CD14-positive monocyte (primary cell): ENCODE measurements around the gene HTR3A. TPM values are rescaled to one million over a fixed set of nuclear protein-coding genes. Genes with fewer than 3 reads are reported as not detected.
A peak's percentile ranks its signal among the peaks of the same experiment; 100 is the strongest.

Source experiments
- DNase-seq, 3 donors: peaks; one replicate each; pipeline ENCODE4 v3.0.0-alpha.2; 2011 to 2022
- H2AFZ ChIP-seq: 2 replicates; pipeline ENCODE4 v1.6.0; 2012; ENCODE audit warnings: mild to moderate bottlenecking, low read depth, low read length, inconsistent platforms; ENCODE audit not compliant: insufficient read depth, poor library complexity, severe bottlenecking
- H3K27ac ChIP-seq, 2 donors: 1 replicate in 1 of 2; 2 replicates in 1 of 2; pipeline ENCODE4 v1.5.1; 2012 to 2013; ENCODE audit warnings: low read length in 2 of 2, control low read depth in 1 of 2, inconsistent platforms in 1 of 2, low read depth in 1 of 2, mild to moderate bottlenecking in 1 of 2
- H3K27me3 ChIP-seq, 2 donors: one replicate each; pipeline versions ENCODE4 v1.6.0 to v1.6.1; 2011 to 2013; ENCODE audit warnings: low read length in 2 of 2; ENCODE audit not compliant: control insufficient read depth in 2 of 2, insufficient read depth in 2 of 2
- H3K36me3 ChIP-seq, 2 donors: replicated peaks in 1 of 2; 1 replicate in 1 of 2; 2 replicates in 1 of 2; pipeline versions ENCODE4 v1.5.1 to v1.6.1; 2012 to 2013; ENCODE audit warnings: low read length in 2 of 2, control low read depth in 1 of 2, inconsistent platforms in 1 of 2, mild to moderate bottlenecking in 1 of 2; ENCODE audit not compliant: insufficient read depth in 2 of 2, control insufficient read depth in 1 of 2
- H3K4me1 ChIP-seq, 2 donors: 1 replicate in 1 of 2; 2 replicates in 1 of 2; pipeline versions ENCODE4 v1.5.1 to v1.6.1; 2012 to 2013; ENCODE audit warnings: low read length in 2 of 2, control low read depth in 1 of 2, inconsistent platforms in 1 of 2, mild to moderate bottlenecking in 1 of 2, moderate library complexity in 1 of 2; ENCODE audit not compliant: insufficient read depth in 2 of 2, control insufficient read depth in 1 of 2
- H3K4me2 ChIP-seq: replicated peaks from 2 replicates; pipeline ENCODE3; 2012; ENCODE audit warnings: low read length, moderate library complexity, mild to moderate bottlenecking; ENCODE audit not compliant: poor library complexity, severe bottlenecking; ENCODE audit errors: extremely low read depth
- H3K4me3 ChIP-seq, 3 experiments: fragments of 200-600 bp in 1 of 3; sonication (generic) in 1 of 3; replicated peaks in 1 of 3; 1 replicate in 2 of 3; 2 replicates in 1 of 3; pipeline ENCODE4 v1.5.1; 2011 to 2013; ENCODE audit warnings: low read length in 3 of 3, mild to moderate bottlenecking in 3 of 3, control low read depth in 2 of 3, low read depth in 2 of 3, inconsistent platforms in 1 of 3, moderate library complexity in 1 of 3
- H3K79me2 ChIP-seq: 2 replicates; pipeline ENCODE4 v1.6.0; 2012; ENCODE audit warnings: mild to moderate bottlenecking, control low read depth, inconsistent platforms, low read length, moderate library complexity; ENCODE audit not compliant: insufficient read depth
- H3K9ac ChIP-seq: 2 replicates; pipeline ENCODE4 v1.6.0; 2017; ENCODE audit warnings: low read length, mild to moderate bottlenecking; ENCODE audit not compliant: insufficient read depth, poor library complexity, severe bottlenecking
- H3K9me3 ChIP-seq, 2 donors: replicated peaks in 1 of 2; 1 replicate in 1 of 2; 2 replicates in 1 of 2; pipeline versions ENCODE4 v1.5.1 to v1.6.1; 2012 to 2013; ENCODE audit warnings: low read length in 2 of 2, control low read depth in 1 of 2; ENCODE audit not compliant: control insufficient read depth in 1 of 2, insufficient read depth in 1 of 2
- H4K20me1 ChIP-seq: 2 replicates; pipeline ENCODE4 v1.6.0; 2012; ENCODE audit warnings: mild to moderate bottlenecking, low read length, control low read depth, moderate library complexity; ENCODE audit not compliant: insufficient read depth
- H3K27ac Mint-ChIP-seq, 7 donors: one replicate each; pipeline ENCODE4 v1.8.0; 2020; ENCODE audit warnings: mild to moderate bottlenecking in 7 of 7, mixed read lengths in 7 of 7, moderate library complexity in 6 of 7, inconsistent platforms in 2 of 7
- H3K27me3 Mint-ChIP-seq, 3 donors: one replicate each; pipeline ENCODE4 v1.8.0; 2021 to 2022; ENCODE audit warnings: low read depth in 3 of 3, mild to moderate bottlenecking in 3 of 3, mixed read lengths in 3 of 3, moderate library complexity in 3 of 3, inconsistent platforms in 1 of 3
- H3K36me3 Mint-ChIP-seq, 2 donors: one replicate each; pipeline ENCODE4 v1.8.0; 2020; ENCODE audit warnings: mixed read lengths in 2 of 2, inconsistent platforms in 1 of 2, mild to moderate bottlenecking in 1 of 2
- H3K4me1 Mint-ChIP-seq: one replicate; pipeline ENCODE4 v1.8.0; 2020; ENCODE audit warnings: mild to moderate bottlenecking, mixed read lengths
- H3K4me3 Mint-ChIP-seq, 2 donors: one replicate each; pipeline ENCODE4 v1.8.0; 2020; ENCODE audit warnings: mild to moderate bottlenecking in 2 of 2, mixed read lengths in 2 of 2, moderate library complexity in 1 of 2
- H3K9me3 Mint-ChIP-seq, 7 donors: one replicate each; pipeline ENCODE4 v1.8.0; 2020 to 2022; ENCODE audit warnings: mixed read lengths in 7 of 7, mild to moderate bottlenecking in 6 of 7, moderate library complexity in 6 of 7, inconsistent platforms in 2 of 7
- WGBS: methylation state at CpG from one replicate; pipeline ENCODE4 v1.1.5; 2013; ENCODE audit warnings: missing lambda C conversion rate; ENCODE audit not compliant: insufficient coverage; 5-methylcytosine and 5-hydroxymethylcytosine counted together
- intact Hi-C, 2 donors: fragments of 100-400 bp; cut with micrococcal nuclease; formaldehyde crosslinking; loops; one replicate each; pipeline versions ENCODE4 v1.15.0 to v1.15.1; 2023
- polyA minus RNA-seq: library from RNA; depleted of rRNA, polyadenylated mRNA; stranded (reverse); fragments of >200 nt; gene quantifications from 2 replicates; pipeline ENCODE4 v1.2.3, GENCODE V29; 2012
- polyA plus RNA-seq, 3 donors: library from polyadenylated mRNA; depleted of rRNA in 1 of 3; unstranded in 2 of 3; stranded (reverse) in 1 of 3; fragments of 300-500 nt in 2 of 3; fragments of >200 nt in 1 of 3; fragmentation: Illumina TruSeq in 2 of 3; gene quantifications; 1 replicate in 2 of 3; 2 replicates in 1 of 3; pipeline ENCODE4 v1.2.3, GENCODE V29; 2012 to 2021
- total RNA-seq, 12 experiments: library from RNA in 1 of 12; stranded (reverse) in 1 of 12; fragments of 120-200 nt in 1 of 12; gene quantifications; one replicate each; pipeline ENCODE4 v1.2.4 and lab custom pipeline; 2013 to 2026; ENCODE audit warnings: mixed read lengths in 6 of 12, inconsistent platforms in 1 of 12
- TF ChIP-seq, protein P1 (sequence below): fragments of 200-600 bp; IDR thresholded peaks from one replicate; pipeline ENCODE4 v1.8.0; 2022; ENCODE audit warnings: antibody characterized with exemption, mild to moderate bottlenecking

The HTR3A gene
- not detected for total RNA-seq (2013)
- not detected for polyA plus RNA-seq
- not detected in 2 replicates for polyA minus RNA-seq
- total RNA-seq (lab: John Stamatoyannopoulos, UW) = 0 to 0.69 (median 0.03) reads per million in 11 experiments

DNA sequence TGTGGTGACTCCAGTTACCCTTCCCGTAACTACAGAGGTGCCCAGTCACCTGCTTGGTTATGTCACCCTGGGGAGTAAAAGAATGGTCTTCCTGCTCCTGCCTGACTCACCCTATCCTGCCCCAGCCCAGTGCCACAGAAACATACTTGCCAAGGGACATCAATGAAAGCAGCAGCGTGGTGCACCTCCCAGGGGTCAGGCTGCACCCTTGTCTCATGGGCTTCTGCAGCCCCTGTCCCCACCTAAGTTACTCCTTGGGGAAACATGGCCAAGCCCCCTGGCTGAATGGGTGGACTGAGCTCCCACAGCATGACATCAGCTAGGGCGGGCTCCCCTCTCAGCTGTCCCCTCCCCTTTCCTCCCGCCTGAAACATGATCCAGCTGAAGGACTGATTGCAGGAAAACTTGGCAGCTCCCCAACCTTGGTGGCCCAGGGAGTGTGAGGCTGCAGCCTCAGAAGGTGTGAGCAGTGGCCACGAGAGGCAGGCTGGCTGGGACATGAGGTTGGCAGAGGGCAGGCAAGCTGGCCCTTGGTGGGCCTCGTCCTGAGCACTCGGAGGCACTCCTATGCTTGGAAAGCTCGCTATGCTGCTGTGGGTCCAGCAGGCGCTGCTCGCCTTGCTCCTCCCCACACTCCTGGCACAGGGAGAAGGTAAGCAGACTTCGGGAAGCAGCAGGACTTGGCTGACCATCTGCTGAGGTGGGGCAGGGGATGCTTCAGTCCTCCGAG, at the start of gene HTR3A:
Gene HTR3A, plus strand, starts transcription at position 368 of the 730 bp plus-strand sequence. Its CDS starts 218 bp downstream, at position 586.
- Mint-ChIP-seq H3K27me3 (peaks cover 0 to 6% (median 0%) of the 10 kb centered on the region in 3 donors), H3K4me3 (no peak within 1 kb of the TSS), H3K27ac (peak within 1 kb of the TSS in 4 of 7 donors; percentile 5 to 22 (median 6)), H3K36me3 (no peaks in the 10 kb centered on the region), H3K4me1 (peaks cover 37% of the 10 kb centered on the region), H3K9me3 (no peaks in the 10 kb centered on the region)
- 93% methylated on average over 7 of the region's 12 CpGs for WGBS
- H3K27ac ChIP-seq = no peak within 1 kb of the TSS
- H3K27me3 ChIP-seq = no peaks in the 10 kb centered on the region
- H3K36me3 ChIP-seq = no peaks in the 10 kb centered on the region
- H3K9ac ChIP-seq = no peak within 1 kb of the TSS
- intact Hi-C loops = no loop called here
- TF ChIP-seq, protein P1, sequence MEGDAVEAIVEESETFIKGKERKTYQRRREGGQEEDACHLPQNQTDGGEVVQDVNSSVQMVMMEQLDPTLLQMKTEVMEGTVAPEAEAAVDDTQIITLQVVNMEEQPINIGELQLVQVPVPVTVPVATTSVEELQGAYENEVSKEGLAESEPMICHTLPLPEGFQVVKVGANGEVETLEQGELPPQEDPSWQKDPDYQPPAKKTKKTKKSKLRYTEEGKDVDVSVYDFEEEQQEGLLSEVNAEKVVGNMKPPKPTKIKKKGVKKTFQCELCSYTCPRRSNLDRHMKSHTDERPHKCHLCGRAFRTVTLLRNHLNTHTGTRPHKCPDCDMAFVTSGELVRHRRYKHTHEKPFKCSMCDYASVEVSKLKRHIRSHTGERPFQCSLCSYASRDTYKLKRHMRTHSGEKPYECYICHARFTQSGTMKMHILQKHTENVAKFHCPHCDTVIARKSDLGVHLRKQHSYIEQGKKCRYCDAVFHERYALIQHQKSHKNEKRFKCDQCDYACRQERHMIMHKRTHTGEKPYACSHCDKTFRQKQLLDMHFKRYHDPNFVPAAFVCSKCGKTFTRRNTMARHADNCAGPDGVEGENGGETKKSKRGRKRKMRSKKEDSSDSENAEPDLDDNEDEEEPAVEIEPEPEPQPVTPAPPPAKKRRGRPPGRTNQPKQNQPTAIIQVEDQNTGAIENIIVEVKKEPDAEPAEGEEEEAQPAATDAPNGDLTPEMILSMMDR = no peak
- DNase-seq = no peak
- H3K79me2 ChIP-seq = no peaks in the 10 kb centered on the region
- no peaks in the 10 kb centered on the region for H4K20me1 ChIP-seq
- peaks cover 0 to 4% of the 10 kb centered on the region in 2 donors for H3K4me1 ChIP-seq
- H3K4me3 ChIP-seq = no peak within 1 kb of the TSS
- H2AFZ ChIP-seq = no peak within 1 kb of the TSS
- H3K4me2 ChIP-seq = no peak within 1 kb of the TSS
- no peaks in the 10 kb centered on the region for H3K9me3 ChIP-seq

DNA sequence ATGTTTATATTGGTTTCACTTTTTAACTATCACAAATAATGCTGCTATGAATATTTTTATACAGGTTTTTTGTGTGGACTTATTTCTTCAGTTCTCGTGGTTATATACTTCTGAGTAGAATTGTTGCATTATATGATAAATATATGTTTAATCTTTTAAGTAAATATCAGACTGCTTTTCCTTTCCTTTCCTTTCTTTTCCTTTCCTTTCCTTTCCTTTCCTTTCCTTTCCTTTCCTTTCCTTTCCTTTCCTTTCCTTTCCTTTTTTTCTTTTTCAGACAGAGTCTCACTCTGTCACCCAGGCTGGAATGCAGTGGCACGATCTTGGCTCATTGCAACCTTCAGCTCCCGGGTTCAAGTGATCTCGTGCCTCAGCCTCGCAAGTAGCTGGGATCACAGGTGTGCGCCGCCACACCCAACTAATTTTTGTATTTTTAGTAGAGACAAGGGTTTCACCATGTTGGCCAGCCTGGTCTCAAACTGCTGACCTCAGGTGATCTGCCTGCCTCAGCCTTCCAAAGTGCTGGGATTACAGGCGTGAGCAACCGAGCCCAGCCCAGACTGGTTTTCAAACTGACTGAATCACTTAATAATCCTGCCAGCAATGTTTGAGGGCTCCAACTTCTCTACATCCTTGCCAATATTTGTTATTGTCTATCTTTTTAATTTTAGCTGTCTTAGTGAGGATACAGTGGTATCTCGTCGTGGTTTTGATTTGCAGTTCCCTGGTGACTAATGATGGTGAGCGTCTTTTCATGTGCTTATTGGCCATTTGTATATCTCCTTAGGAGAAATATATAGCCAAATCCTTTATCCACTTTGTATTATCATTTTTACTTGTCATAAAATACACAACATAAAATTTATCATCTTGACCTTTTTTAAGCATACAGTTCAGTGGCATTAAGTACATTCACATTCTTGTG, 48.4 kb upstream of the HTR3A start:
- DNase-seq = no peak
- Histone ChIP-seq H3K4me3 (no peak overlapping the region), H3K9me3 (no peaks in the 10 kb centered on the region), H3K4me2 (no peak overlapping the region), H3K9ac (no peak overlapping the region), H3K4me1 (peaks cover 8 to 13% of the 10 kb centered on the region in 2 donors), H2AFZ (no peak overlapping the region), H3K36me3 (no peaks in the 10 kb centered on the region), H3K27ac (no peak overlapping the region), H3K27me3 (no peaks in the 10 kb centered on the region), H4K20me1 (no peaks in the 10 kb centered on the region), H3K79me2 (no peaks in the 10 kb centered on the region)
- Mint-ChIP-seq H3K4me3 (peak overlapping the region in 1 of 2 donors; percentile 18), H3K4me1 (peaks cover 21% of the 10 kb centered on the region), H3K27me3 (peaks cover 1 to 5% (median 4%) of the 10 kb centered on the region in 3 donors), H3K36me3 (no peaks in the 10 kb centered on the region), H3K27ac (no peak overlapping the region), H3K9me3 (peaks cover 0 to 3% (median 0%) of the 10 kb centered on the region in 7 donors)
- no CpG with 5 or more reads among the region's 12 CpGs for WGBS
- TF ChIP-seq, protein P1 = no peak
- intact Hi-C loops = no loop called here
